Activated naive CD8-positive, alpha-beta T cell treated with anti-CD3 and anti-CD28 coated beads for 36 hours (primary cell): ENCODE data around the gene SLC9A2. TPM values are rescaled to one million over a fixed set of nuclear protein-coding genes. Genes with fewer than 3 reads are reported as not detected.

Experiments
- DNase-seq: peaks from one replicate; pipeline ENCODE4 v3.0.0; 2021
- H3K27ac Mint-ChIP-seq: one replicate; pipeline ENCODE4 v1.8.0; 2022; ENCODE audit warnings: mild to moderate bottlenecking, moderate library complexity, mixed read lengths
- H3K27me3 Mint-ChIP-seq: one replicate; pipeline ENCODE4 v1.8.0; 2022; ENCODE audit warnings: mild to moderate bottlenecking, mixed read lengths
- H3K36me3 Mint-ChIP-seq: one replicate; pipeline ENCODE4 v1.8.0; 2021; ENCODE audit warnings: mild to moderate bottlenecking, mixed read lengths
- H3K4me1 Mint-ChIP-seq: one replicate; pipeline ENCODE4 v1.8.0; 2021; ENCODE audit warnings: mixed read lengths
- H3K4me3 Mint-ChIP-seq: one replicate; pipeline ENCODE4 v1.8.0; 2022; ENCODE audit warnings: mild to moderate bottlenecking, moderate library complexity, mixed read lengths
- H3K9me3 Mint-ChIP-seq: one replicate; pipeline ENCODE4 v1.8.0; 2022; ENCODE audit warnings: mixed read lengths
- total RNA-seq, 2 experiments: library from RNA; stranded (reverse); gene quantifications; one replicate each; pipeline ENCODE4 v1.2.3, GENCODE V29; 2021

The SLC9A2 gene, protein sequence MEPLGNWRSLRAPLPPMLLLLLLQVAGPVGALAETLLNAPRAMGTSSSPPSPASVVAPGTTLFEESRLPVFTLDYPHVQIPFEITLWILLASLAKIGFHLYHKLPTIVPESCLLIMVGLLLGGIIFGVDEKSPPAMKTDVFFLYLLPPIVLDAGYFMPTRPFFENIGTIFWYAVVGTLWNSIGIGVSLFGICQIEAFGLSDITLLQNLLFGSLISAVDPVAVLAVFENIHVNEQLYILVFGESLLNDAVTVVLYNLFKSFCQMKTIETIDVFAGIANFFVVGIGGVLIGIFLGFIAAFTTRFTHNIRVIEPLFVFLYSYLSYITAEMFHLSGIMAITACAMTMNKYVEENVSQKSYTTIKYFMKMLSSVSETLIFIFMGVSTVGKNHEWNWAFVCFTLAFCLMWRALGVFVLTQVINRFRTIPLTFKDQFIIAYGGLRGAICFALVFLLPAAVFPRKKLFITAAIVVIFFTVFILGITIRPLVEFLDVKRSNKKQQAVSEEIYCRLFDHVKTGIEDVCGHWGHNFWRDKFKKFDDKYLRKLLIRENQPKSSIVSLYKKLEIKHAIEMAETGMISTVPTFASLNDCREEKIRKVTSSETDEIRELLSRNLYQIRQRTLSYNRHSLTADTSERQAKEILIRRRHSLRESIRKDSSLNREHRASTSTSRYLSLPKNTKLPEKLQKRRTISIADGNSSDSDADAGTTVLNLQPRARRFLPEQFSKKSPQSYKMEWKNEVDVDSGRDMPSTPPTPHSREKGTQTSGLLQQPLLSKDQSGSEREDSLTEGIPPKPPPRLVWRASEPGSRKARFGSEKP
- total RNA-seq = under 1 TPM in 1 of 2 experiments, not detected in 1; 0.04 TPM

DNA sequence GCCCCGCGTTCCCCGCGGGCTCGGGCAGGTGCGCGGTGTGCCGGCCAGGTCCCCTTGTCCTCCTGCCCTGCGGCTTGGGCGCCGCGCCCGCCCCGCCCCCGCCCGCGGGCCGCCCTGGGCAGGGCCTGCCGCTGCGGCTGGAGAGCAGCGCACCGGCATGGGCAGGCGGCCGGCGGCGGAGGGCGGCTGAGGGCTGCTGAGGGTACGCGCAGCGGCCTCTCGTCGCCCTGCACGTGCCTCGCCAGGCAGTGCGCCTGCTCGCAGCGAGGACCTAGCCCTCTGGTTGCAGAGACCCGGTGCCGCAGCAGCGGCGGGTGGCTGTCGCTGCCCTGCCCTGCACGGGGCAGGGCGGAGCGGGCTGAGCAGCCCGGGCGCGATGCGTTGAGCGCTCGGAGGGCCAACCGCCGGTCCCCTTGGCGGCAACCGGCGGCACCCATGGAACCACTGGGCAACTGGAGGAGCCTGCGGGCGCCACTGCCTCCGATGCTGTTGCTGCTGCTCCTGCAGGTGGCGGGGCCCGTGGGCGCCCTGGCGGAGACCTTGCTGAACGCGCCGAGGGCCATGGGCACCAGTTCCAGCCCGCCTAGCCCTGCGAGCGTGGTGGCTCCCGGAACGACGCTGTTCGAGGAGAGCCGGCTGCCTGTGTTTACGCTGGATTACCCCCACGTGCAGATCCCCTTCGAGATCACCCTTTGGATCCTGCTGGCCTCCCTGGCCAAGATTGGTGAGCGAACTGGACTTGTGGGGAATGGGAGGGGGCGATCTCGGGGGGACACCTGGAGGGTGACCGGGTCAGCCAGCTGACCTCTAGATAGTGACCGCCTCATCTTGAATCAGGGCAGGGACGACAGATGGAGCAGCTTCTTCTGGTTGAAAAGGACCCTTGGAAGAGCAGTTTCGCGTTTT is at the start of gene SLC9A2:
Gene SLC9A2 (plus strand): TSS at position 140 of the 906 bp plus-strand sequence. CDS start 296 bp downstream, at position 436.
- Mint-ChIP-seq H3K27me3 (peaks cover 69% of the 10 kb centered on the region), H3K4me1 (peaks cover 13% of the 10 kb centered on the region)
- peak; percentile 35 for DNase-seq

DNA sequence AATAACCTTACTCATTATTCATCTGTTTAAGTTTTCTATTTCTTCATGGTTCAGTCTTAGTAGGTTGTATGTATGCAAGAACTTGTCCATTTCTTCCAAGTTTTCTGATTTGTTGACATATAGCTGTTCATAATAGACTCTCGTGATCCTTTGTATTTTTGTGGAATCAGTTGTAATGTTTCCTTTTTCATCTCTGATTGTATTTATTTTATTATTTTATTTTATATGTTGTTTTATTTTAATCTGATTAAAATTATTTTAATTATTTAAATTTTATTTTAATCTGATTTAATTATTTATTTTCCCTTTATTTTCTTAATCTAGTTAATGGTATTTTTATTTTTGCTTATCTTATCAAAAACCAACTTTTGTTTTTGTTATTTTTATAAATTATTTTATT is 43.5 kb upstream of the SLC9A2 start:
- H3K27me3 Mint-ChIP-seq = peaks cover 33% of the 10 kb centered on the region
- H3K27ac Mint-ChIP-seq = no peak overlapping the region
- no peaks in the 10 kb centered on the region for H3K36me3 Mint-ChIP-seq
- H3K4me3 Mint-ChIP-seq = no peak overlapping the region
- no peak for DNase-seq
- H3K9me3 Mint-ChIP-seq = peaks cover 9% of the 10 kb centered on the region
- no peaks in the 10 kb centered on the region for H3K4me1 Mint-ChIP-seq

More for the DNA sequence above, at the start of gene SLC9A2:
- no peak within 1 kb of the TSS for H3K27ac Mint-ChIP-seq
- H3K36me3 Mint-ChIP-seq = no peaks in the 10 kb centered on the region
- H3K9me3 Mint-ChIP-seq = no peaks in the 10 kb centered on the region
- H3K4me3 Mint-ChIP-seq = peak within 1 kb of the TSS; percentile 69

GRCh38 chr2:102578376-102578775 is 41.0 kb upstream of the SLC9A2 start:
- Mint-ChIP-seq H3K36me3 (no peaks in the 10 kb centered on the region), H3K27me3 (peaks cover 36% of the 10 kb centered on the region), H3K9me3 (peaks cover 11% of the 10 kb centered on the region), H3K4me3 (no peak overlapping the region), H3K4me1 (peaks cover 7% of the 10 kb centered on the region), H3K27ac (no peak overlapping the region)
- no peak for DNase-seq

GRCh38 chr2:102581911-102582310 is 37.4 kb upstream of the SLC9A2 start:
- H3K27ac Mint-ChIP-seq = no peak overlapping the region
- DNase-seq = no peak
- no peaks in the 10 kb centered on the region for H3K36me3 Mint-ChIP-seq
- H3K4me3 Mint-ChIP-seq = peak overlapping the region; percentile 16
- H3K9me3 Mint-ChIP-seq = peaks cover 11% of the 10 kb centered on the region
- H3K27me3 Mint-ChIP-seq = peaks cover 20% of the 10 kb centered on the region
- H3K4me1 Mint-ChIP-seq = peaks cover 7% of the 10 kb centered on the region

GRCh38 chr2:102582845-102583244 is 36.5 kb upstream of the SLC9A2 start:
- DNase-seq = no peak
- H3K4me1 Mint-ChIP-seq = peaks cover 7% of the 10 kb centered on the region
- no peaks in the 10 kb centered on the region for H3K36me3 Mint-ChIP-seq
- peaks cover 13% of the 10 kb centered on the region for H3K27me3 Mint-ChIP-seq
- no peak overlapping the region for H3K27ac Mint-ChIP-seq
- no peak overlapping the region for H3K4me3 Mint-ChIP-seq
- peaks cover 11% of the 10 kb centered on the region for H3K9me3 Mint-ChIP-seq

DNA sequence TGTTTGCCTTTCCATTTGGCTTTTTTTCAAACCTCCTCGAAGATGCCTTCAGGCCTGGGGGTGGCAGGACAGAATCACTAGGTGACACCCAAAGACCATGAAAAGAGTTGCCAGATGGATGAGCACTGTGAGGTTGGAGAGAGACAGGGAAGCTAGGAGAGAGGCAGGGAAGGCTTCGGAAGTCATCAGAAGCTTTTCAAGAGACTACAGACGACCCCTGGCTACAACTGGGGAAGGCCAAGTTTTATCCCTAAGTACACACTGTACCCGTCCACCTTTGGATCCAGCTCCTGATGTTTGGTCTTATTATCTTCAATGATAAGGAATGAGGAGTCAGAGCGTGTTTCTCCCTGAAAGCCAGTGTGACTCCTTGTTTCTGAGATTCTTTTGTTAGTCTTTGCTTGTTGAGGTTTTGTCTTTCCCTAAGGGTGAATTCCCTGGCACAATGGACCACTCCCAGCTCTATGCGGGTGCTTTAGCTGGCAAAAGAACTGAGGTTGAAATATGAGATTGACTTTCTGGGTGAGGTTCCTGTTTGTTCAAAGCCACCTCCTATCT is 33.4 kb upstream of the SLC9A2 start:
- Mint-ChIP-seq H3K9me3 (peaks cover 9% of the 10 kb centered on the region), H3K4me1 (peaks cover 7% of the 10 kb centered on the region), H3K27ac (no peak overlapping the region), H3K36me3 (no peaks in the 10 kb centered on the region), H3K27me3 (peaks cover 11% of the 10 kb centered on the region), H3K4me3 (no peak overlapping the region)
- no peak for DNase-seq

GRCh38 chr2:102588213-102588939 is 31.0 kb upstream of the SLC9A2 start:
- Mint-ChIP-seq H3K27me3 (peaks cover 9% of the 10 kb centered on the region), H3K4me3 (no peak overlapping the region), H3K9me3 (peaks cover 3% of the 10 kb centered on the region), H3K27ac (no peak overlapping the region), H3K36me3 (no peaks in the 10 kb centered on the region), H3K4me1 (no peaks in the 10 kb centered on the region)
- no peak for DNase-seq

GRCh38 chr2:102589444-102589843 is 29.9 kb upstream of the SLC9A2 start:
- Mint-ChIP-seq H3K27me3 (peaks cover 10% of the 10 kb centered on the region), H3K9me3 (no peaks in the 10 kb centered on the region), H3K4me3 (no peak overlapping the region), H3K27ac (no peak overlapping the region), H3K4me1 (no peaks in the 10 kb centered on the region), H3K36me3 (no peaks in the 10 kb centered on the region)
- DNase-seq = no peak

DNA sequence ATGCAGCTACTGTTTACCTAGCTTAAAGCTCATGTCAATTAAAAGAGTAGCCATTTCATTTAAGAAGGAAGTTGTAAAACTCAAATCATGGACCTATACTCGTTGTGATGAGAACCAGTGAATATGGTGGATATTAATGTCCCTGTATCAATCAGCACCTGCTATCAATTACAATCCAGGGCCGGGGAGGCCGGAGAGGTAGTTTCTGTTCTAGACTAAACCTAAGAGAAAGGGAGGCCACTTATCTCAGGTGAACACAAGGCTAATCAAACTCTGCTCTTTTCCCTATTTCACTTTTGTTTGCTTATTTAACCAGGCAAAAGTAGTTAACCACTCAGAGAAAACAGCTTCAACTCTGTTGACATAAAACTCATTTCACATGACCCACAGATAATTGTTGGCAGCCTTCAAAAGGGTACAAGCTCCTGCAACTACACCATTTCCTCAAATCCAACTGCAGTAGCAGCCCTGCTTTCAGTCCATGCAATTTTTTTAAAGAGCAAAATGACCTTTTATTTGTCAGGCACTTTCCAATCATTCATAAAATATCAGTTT is 27.8 kb upstream of the SLC9A2 start:
- Mint-ChIP-seq H3K4me1 (no peaks in the 10 kb centered on the region), H3K27me3 (peaks cover 18% of the 10 kb centered on the region), H3K27ac (no peak overlapping the region), H3K36me3 (no peaks in the 10 kb centered on the region), H3K4me3 (no peak overlapping the region), H3K9me3 (no peaks in the 10 kb centered on the region)
- DNase-seq = no peak

GRCh38 chr2:102592601-102593000 is 26.8 kb upstream of the SLC9A2 start:
- no peaks in the 10 kb centered on the region for H3K9me3 Mint-ChIP-seq
- H3K27ac Mint-ChIP-seq = no peak overlapping the region
- no peaks in the 10 kb centered on the region for H3K4me1 Mint-ChIP-seq
- no peaks in the 10 kb centered on the region for H3K36me3 Mint-ChIP-seq
- no peak for DNase-seq
- H3K27me3 Mint-ChIP-seq = peaks cover 17% of the 10 kb centered on the region
- H3K4me3 Mint-ChIP-seq = no peak overlapping the region

- Mint-ChIP-seq H3K27me3 (peaks cover 13% of the 10 kb centered on the region), H3K4me3 (no peak overlapping the region), H3K9me3 (no peaks in the 10 kb centered on the region), H3K4me1 (no peaks in the 10 kb centered on the region), H3K27ac (no peak overlapping the region), H3K36me3 (no peaks in the 10 kb centered on the region)
- DNase-seq = no peak
Measured at GRCh38 chr2:102593516-102593915, 25.8 kb upstream of the SLC9A2 start.

DNA sequence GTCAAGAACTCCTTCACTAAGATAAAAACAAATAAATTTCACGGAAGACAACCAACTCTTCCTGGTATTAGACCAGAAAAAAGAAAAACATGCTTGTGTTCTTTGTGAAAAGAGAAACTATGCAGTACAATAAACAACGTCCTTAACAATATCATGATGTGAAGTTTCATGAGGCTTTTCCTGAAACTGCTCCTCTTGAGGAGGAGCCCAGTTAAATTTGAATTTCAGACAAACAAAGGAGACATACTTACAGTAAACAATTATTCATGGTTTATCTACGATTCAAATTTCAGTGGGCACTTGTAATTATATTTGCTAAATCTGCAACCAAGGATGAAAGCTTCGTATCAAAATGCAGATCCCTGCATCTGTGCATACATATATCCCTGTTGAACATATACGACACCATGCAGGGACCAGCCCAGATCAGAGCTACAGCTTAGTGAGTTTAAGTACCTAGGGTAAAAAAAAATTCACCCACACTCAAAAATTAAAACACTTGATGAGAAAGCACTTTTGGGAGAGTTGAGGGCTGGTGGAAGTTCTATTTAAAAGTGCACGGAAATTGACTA is 24.8 kb upstream of the SLC9A2 start:
- no peaks in the 10 kb centered on the region for H3K4me1 Mint-ChIP-seq
- H3K36me3 Mint-ChIP-seq = no peaks in the 10 kb centered on the region
- no peaks in the 10 kb centered on the region for H3K9me3 Mint-ChIP-seq
- H3K27ac Mint-ChIP-seq = no peak overlapping the region
- DNase-seq = no peak
- peaks cover 17% of the 10 kb centered on the region for H3K27me3 Mint-ChIP-seq
- H3K4me3 Mint-ChIP-seq = no peak overlapping the region

DNA sequence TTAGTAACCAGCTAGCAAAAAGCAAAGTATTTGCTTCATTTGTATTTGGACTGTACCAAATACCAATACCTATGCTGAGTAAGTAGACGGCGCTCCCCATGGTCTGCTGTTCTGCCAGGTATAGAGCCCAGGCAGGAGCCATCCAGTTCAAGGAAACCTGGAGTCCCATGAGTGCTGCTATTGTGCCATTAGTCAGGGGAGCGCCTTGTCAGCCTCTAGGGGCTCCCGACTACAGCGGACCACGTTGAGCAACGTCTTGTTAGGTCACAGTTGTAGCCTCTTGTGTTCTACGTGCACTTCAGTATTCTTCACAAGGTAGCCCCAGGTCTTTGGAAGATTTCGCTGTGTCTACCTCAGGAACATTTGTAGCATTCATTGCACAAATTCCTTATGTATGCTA is 21.6 kb upstream of the SLC9A2 start:
- H3K36me3 Mint-ChIP-seq = no peaks in the 10 kb centered on the region
- no peaks in the 10 kb centered on the region for H3K4me1 Mint-ChIP-seq
- H3K9me3 Mint-ChIP-seq = no peaks in the 10 kb centered on the region

More for the DNA sequence above, 21.6 kb upstream of the SLC9A2 start:
- Mint-ChIP-seq H3K27me3 (peaks cover 27% of the 10 kb centered on the region), H3K4me3 (no peak overlapping the region), H3K27ac (no peak overlapping the region)
- DNase-seq = no peak
